ENCODE measurements around the gene TOE1.

The TOE1 gene

DNA sequence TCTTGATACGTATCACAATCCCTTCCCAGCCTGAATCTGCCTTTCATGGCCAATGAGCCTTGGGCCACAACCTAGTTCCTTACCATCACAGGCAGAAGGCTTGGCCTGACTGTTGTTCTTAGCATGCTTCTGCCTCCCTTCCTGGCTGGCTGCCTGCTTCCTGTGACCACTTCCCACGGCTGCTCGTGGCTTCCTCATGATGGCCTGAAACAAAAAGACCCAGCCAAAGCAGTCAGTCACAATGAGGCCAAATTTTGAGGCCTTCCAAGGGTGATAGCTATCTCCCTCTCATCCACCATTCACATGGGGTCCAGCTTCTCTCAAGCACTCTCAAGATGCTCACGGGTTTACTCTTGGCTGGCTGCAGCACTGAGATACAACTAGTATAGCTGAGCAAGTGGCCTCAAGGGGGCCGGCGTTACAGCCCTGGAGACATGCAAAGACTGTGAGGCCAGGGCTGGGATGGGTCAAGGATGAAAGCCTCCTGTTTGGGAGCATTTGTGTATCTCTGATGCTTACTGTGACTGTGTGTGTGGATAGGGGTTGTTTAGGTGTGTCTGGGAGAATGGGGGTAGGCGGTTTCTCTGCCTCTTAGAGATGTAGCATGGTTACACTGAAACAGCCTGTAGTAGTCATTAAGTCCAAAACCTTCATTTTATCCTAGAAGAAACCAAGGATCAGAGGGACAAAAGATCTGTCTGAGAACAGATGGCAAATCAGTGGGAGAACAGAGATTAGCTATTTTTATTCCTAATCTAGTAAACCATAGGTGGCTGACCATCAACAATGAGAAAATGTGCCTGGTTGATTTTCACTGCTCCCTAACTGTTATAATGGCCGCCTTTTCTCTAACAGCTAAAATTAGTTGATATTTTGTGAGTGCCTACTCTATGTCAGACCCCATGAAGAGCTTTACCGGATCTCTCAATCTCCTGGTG, 5.4 kb upstream of the TOE1 start:
- H3K4me3 ChIP-seq (ENCODE audit: low read depth, low read length) = no peak overlapping the region
- peak; percentile 37 for DNase-seq (ENCODE audit: low read depth)
- TF ChIP-seq, protein P1, sequence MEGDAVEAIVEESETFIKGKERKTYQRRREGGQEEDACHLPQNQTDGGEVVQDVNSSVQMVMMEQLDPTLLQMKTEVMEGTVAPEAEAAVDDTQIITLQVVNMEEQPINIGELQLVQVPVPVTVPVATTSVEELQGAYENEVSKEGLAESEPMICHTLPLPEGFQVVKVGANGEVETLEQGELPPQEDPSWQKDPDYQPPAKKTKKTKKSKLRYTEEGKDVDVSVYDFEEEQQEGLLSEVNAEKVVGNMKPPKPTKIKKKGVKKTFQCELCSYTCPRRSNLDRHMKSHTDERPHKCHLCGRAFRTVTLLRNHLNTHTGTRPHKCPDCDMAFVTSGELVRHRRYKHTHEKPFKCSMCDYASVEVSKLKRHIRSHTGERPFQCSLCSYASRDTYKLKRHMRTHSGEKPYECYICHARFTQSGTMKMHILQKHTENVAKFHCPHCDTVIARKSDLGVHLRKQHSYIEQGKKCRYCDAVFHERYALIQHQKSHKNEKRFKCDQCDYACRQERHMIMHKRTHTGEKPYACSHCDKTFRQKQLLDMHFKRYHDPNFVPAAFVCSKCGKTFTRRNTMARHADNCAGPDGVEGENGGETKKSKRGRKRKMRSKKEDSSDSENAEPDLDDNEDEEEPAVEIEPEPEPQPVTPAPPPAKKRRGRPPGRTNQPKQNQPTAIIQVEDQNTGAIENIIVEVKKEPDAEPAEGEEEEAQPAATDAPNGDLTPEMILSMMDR (conservative IDR thresholded peaks at IDR 0.05; ENCODE audit: low read depth, low read length) = peak; percentile 27

- TF ChIP-seq, protein P1 (conservative IDR thresholded peaks at IDR 0.05; ENCODE audit: low read depth, low read length) = no peak
- H3K4me3 ChIP-seq (ENCODE audit: low read depth, low read length) = no peak overlapping the region
- DNase-seq (ENCODE audit: low read depth) = no peak
Observed at GRCh38 chr1:45335855-45336324, 4.1 kb upstream of the TOE1 start.

- TF ChIP-seq, protein P1 (conservative IDR thresholded peaks at IDR 0.05; ENCODE audit: low read depth, low read length) = no peak
- DNase-seq (ENCODE audit: low read depth) = no peak
- no peak overlapping the region for H3K4me3 ChIP-seq (ENCODE audit: low read depth, low read length)
Observed at GRCh38 chr1:45337630-45338325, 2.2 kb upstream of the TOE1 start.

DNA sequence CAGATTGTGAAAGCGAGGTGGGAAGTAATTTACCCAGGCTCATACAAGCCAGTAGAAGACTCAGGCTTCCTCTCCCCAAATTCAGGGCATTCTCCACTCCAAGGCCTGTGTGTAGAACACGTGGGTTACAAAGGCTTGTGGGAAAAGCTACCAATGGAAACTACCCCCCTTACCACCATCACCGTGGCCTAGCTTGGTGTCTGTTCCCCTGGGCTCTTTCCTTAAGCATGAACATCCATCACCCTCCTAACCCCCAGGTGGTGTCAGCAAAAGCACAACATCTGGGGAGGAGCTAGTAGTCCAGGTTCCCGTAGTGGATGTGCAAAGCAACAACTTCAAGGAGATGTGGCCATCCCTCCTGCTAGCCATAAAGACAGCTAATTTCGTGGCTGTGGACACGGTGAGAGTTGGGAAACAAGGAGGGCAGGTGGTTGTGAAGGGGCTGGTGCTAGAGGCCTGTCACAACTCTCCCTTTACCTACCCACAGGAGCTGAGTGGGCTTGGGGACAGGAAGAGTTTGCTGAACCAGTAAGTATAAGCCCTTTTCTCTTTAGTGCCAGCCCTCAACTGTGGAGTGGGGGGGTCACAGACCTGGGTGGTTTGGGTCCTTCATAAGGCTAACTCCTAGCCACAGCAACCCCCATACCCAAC, 971 bp downstream of the TOE1 start:
- no peak for DNase-seq (ENCODE audit: low read depth)

DNA sequence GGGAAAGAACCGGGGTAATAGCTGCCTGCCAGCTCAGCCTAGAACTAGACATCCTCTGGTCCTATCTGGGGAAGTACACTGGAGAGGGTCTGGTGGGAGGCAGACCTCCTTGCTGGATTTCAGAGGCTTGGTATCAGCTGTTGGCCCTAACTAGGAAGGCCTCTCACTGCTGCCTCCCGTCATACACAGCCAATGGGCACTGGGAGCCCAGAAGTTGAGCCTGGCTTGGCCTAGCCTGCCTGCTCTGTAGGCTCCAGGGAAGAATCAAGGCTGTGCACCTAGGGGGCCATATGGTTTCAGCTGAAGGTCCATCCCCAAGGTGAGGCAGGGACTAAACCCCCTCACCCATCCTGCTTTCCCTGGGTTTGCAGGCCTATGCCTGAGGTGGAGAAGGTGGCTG, 4.5 kb downstream of the TOE1 start:
- DNase-seq (ENCODE audit: low read depth) = no peak
- TF ChIP-seq, protein P1 (conservative IDR thresholded peaks at IDR 0.05; ENCODE audit: low read depth, low read length) = no peak
- H3K4me3 ChIP-seq (ENCODE audit: low read depth, low read length) = no peak overlapping the region

More for the DNA sequence above, 971 bp downstream of the TOE1 start:
- TF ChIP-seq, protein P1 (conservative IDR thresholded peaks at IDR 0.05; ENCODE audit: low read depth, low read length) = no peak
- H3K4me3 ChIP-seq (ENCODE audit: low read depth, low read length) = peak overlapping the region; percentile 96

DNA sequence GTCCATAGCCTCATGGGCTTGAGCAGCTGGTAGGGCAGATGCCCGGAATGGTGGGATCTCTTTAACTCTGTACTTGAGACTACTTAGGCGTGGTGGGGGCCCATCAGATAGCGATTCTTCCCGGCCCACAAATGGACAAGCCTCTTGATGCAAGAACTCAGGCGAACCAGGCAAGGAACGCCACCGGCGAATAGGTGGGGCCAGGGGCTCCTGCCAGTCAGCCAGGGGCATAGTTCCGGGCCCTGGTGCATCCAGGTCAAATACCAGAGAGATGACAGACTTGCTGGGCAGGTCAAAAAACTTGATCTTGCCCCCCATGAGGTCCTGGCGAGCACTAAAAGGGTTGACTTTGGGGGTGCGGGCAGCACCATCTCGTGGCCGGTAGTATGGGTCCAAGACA, 5.0 kb downstream of the TOE1 start:
- DNase-seq (ENCODE audit: low read depth) = no peak
- H3K4me3 ChIP-seq (ENCODE audit: low read depth, low read length) = no peak overlapping the region

More for the DNA sequence above, 5.0 kb downstream of the TOE1 start:
- TF ChIP-seq, protein P1 (conservative IDR thresholded peaks at IDR 0.05; ENCODE audit: low read depth, low read length) = no peak
